H4 (cell line): ENCODE measurements around the gene TRIM52. TPM values are rescaled to one million over a fixed set of nuclear protein-coding genes. Genes with fewer than 3 reads are reported as not detected.
"Not testable (repeated sequence)": the region's sequence is repeated elsewhere in the genome, so short reads cannot be mapped to it uniquely, and the experiment has no call there.

ENCODE experiments used
- DNase-seq: peaks from one replicate; pipeline ENCODE4 v3.0.0-alpha.2; 2015; ENCODE audit warnings: low spot score
- total RNA-seq: library from RNA; depleted of rRNA; stranded (reverse); fragments of >200 nt; shearing (Covaris generic); gene quantifications from 2 replicates; pipeline ENCODE4 v1.2.3, GENCODE V29; 2014; rRNA removed

The TRIM52 gene
- 7.6 and 11.5 TPM in 2 replicates for total RNA-seq

DNA sequence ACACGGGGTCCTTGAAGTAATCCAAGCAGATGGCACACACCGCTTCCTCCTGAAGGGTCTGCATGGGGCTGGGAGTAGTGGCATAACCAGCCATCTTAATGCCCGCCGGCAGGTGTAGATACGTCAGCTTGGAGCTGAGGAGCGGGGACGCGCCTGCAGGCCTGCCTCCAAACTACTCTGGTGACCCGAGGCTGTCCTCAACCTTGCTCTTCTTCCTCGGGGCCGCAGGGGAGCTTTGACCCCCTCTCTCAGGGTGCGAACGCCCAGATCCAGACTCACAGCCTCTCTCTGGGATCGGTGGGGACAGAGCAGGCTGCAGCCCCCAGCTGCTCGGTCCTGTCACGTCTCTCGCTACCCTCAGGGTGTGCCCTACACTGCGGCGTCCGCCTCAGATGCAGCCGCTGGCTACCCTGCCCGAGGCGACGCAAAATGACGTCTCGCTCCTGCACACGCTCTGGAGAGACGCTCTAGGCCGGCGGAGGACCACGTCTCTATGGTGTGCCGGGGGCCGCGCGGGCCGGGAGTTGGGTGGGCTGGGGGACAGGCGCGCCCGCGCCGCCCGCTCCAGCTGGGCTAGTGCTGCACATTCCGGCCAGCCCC lies at the start of gene TRIM52:
TRIM52 (minus strand) TSS at position 424 of the 600 bp plus-strand sequence; CDS start at position 94, 330 bp downstream.
- DNase-seq = peak; percentile 94

DNA sequence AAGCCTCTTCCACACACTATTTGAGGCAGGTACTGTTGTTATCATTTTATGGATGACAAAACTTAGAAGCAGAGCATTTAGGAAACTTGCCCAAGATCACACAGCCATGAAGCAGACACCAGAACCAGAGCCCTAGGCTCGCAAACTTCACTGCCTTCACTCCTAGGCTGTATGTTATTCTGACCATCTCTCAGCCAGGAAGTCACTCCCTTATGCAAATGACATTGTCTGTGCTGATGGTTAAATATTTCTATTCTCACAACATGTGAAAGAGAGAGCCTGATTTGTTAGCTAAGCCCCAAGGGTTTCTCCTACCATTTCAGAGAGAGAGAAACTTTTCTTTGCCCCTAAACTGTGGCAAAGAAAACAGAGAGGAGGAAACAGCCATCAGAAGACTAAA lies 26.4 kb upstream of the TRIM52 start:
- not testable (repeated sequence) for DNase-seq

DNA sequence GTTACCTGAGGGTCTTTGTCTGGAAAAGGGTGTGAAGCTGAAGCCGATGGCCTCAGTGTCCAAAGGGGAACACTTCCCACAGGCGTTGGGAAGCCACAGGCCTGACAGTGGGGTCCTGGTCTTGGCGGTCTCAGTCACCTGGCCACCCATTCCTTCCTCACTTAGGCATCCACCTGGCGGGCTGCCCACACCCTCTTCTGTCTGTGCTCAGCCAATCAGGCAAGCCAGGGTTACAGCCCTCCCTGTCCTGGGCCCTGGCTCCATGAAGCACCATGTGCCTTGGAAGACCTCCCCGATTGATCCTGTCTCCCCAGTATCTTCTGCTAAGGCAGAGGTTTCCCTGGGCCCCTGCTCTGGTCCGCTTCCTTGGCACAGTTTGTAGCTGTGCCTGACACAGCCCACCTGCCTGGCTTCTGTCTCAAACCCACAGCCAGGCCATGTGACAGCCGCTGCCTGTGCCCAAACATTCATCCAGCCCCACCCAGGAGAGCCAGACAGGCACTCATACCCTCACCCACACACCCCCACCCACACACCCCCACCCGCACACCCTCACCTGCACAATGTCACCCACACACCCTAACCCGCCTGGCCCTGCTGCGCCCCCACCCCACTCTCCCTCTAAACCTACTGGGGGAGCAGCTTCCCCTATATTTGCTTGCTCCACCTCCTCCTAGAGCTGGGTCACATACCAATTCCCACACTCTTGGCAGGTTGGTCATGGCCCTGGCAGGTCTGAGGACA lies 25.2 kb upstream of the TRIM52 start:
- not testable (repeated sequence) for DNase-seq

GRCh38 chr5:181283841-181284755 lies 23.2 kb upstream of the TRIM52 start:
- not testable (repeated sequence) for DNase-seq

DNA sequence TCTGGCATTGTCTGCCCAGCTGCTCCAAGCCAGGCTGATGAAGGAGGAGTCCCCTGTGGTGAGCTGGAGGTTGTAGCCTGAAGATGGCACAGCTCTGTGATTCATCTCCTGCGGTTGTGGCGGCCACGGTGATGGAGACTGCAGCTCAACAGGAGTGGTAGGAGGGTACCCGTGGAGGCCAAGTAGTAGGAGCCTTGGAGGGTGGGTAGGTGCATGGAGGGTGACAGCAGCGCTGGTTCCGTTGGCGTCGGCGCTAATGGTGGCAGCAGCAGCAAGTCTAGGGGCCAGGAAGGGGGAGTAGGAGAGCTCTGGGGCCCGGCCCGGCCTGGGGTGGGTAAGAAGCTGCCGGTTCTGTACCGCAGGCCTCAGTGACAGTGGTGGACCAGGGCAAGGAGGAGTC lies 22.4 kb upstream of the TRIM52 start:
- peak; percentile 16 for DNase-seq

- no peak for DNase-seq
Measured at GRCh38 chr5:181282874-181283273, 21.9 kb upstream of the TRIM52 start.

DNA sequence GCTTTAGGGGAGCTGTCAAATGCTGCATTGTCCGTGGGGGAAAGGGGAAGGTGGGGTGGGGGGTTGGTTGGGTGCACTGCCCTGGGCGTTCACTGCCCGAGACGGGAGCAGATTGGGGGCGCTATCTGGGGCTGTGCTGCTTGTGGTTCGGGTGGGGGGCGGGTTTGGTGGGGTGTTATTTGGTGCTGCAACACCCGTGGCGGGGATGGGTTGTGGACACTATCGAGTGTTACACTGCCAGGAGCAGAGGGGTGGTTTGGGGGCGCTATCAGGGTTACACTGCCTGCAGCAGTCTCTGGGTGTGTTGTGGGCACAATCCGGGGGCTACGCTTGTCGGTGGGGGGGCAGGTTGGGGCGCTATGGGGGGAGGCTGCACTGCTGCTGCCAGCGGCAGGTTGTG lies 21.5 kb upstream of the TRIM52 start:
- not testable (repeated sequence) for DNase-seq

DNA sequence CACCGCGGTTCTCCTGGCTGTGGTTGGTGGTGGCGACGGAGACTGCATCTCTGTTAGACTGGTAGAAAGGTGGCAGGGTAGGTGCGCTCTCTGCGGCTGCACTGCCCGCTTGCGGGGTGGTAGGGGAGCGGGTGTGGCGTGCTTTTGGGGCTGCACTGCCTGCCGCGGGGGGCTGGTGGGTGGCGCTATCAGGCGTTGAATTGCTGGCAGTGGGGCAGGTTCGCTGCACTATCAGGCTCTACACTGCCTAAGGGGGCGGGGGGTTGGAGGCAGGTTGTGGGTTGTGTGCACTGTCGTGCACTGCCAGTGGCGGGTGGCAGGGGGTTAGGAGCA lies 21.0 kb upstream of the TRIM52 start:
- no peak for DNase-seq

GRCh38 chr5:181281077-181281983 lies 20.4 kb upstream of the TRIM52 start:
- peak; percentile 7 for DNase-seq

DNA sequence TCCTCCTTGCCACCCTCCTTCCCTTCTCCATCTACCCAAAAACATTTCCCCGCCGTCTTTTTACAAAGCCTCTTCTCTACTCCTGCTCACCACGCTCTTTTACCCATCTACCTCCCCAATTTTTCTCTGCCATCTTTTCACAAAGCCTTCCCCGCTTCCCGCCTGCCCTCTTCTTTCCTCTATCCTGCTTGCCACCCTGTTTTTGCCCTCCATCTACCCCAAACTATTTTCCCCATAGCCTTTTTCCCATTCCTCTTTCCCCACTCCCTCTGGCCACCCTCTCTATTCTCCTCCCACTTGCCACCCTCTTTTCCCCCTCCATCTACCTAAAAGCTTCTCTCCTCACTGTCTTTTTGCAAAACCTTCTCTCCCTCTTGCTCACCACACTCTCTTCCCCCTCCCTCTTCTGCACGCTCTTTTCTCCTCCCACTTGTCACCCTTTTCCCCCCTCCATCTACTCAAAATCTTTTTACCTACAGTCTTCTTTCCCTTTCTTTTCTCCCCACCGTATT lies 19.4 kb upstream of the TRIM52 start:
- DNase-seq = no peak

DNA sequence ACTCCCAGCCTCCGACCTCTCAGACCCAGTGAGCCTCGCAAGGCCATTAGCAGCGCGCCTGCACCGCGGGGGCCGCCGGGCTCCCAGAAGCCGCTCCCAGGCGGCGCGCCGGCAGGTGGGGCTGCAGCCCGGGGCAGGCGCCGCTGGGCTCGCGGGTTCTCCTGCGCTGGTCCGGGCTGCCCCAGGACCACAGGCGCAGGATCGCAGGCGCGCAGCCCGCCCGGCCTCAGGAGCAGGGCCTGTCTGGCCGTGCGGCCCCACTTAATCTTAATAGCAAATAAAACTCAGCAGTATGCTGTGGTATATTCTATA lies 12.4 kb upstream of the TRIM52 start:
- DNase-seq = not testable (repeated sequence)

DNA sequence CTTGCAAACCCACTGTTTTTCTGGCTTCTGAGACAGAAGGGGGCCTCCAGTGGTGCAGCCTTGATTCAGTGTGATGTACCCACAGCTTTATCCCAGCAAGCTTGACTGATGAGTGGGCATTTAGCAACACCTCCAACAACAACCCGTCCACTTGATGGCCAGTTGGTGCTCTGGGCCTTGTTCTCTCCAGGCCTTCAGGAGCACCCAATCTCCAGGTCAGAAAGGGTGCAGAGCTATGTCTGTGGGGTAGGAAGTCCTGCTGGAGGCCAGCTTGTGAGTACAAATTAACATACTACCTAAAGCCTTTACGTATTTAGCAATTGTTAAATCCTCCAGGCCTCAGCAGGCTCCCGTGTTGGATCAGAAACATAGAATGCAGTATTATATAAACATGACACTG lies 10.1 kb upstream of the TRIM52 start:
- DNase-seq = no peak

DNA sequence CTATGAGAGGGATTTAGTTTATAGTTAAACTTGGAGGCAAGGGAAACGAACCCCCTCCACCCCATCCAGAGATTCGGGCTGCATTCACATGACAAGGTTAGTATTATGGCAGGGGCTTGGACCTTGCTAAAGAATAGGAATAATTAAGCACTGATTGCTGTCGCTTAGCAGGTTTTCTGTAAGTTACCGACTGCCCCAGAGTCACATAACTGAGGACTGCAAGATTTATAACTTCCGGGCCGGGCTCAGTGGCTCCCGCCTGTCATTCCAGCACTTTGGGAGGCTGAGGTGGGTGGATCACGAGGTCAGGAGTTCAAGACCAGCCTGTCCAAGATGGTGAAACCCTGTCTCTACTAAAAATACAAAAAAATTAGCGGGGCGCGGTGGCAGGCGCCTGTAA lies 7.0 kb upstream of the TRIM52 start:
- DNase-seq = not testable (repeated sequence)

DNA sequence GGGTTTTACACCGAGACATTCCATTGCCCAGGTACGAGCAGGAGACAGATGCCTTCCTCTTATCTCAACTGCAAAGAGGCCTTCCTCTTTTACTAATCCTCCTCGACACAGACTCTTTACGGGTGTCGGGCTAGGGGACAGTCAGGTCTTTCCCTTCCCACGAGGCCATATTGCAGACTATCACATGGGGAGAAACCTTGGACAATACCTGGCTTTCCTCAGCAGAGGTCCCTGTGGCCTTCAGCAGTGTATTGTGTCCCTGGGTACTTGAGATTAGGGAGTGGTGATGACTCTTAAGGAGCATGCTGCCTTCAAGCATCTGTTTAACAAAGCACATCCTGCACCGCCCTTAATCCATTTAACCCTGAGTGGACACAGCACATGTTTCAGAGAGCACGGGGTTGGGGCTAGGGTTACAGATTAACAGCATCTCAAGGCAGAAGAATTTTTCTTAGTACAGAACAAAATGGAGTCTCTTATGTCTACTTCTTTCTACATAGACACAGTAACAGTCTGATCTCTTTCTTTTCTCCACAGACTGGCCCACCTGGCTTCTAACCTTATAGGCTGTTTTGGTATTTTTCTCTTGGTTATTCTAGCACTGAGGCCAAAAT lies 6.5 kb upstream of the TRIM52 start:
- not testable (repeated sequence) for DNase-seq

- DNase-seq = no peak
Measured at GRCh38 chr5:181265092-181265671, 4.2 kb upstream of the TRIM52 start.

DNA sequence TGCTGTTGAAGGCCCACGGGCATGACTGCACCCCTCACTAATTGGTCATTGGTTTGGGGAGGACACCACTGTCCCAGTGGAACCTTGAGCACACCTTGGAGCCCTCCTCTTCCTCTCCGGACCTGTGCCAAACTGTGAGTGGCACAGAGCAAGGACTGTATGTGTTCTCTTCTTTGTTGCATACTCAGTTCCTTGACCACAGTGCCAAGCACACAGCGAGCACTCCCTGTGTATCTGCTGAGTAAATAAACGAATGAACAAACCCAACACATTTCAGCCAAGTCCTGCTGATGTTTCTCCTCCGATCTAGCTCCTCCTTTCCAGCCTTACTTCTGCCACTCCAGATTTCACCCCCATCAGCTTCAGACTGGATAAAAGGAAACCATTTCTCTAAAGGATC lies 2.7 kb upstream of the TRIM52 start:
- no peak for DNase-seq

DNA sequence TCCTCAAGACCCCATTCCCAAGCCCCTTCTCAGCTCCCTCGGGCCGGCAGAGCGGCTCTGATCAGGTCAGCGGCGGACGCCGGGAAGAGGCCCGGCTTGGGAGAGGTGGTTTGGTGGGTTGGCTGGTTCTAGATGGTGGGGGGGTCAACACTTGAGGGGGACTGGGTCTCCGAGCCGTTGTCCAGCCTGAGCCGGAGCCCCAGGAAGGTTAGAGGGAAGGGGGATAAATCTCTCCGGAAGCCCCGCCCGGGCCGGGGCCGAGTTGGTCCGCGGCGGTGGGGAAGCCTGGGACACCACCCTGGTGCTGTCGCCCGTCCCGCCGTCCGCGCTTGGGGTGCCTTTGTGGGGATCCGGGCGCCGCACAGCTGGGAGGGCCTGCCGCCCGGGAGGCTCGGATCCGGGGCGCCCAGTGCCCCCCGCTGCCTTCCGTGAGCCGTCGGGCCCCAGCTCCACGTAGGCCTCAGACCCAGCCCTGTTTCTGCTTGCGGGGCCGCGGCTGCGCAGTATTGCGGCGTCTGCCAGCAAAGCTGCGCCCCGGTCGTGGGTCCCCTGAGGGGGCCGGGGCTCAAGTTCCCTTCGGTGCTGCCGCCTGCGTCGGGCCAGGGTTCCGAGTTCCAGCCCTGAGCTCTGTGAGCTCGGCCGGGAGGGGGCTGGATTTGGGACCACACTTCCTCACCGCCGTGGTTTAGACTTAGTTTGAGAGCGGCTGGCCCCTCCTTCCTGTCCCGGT lies 542 bp upstream of the TRIM52 start:
- DNase-seq = peak; percentile 77

DNA sequence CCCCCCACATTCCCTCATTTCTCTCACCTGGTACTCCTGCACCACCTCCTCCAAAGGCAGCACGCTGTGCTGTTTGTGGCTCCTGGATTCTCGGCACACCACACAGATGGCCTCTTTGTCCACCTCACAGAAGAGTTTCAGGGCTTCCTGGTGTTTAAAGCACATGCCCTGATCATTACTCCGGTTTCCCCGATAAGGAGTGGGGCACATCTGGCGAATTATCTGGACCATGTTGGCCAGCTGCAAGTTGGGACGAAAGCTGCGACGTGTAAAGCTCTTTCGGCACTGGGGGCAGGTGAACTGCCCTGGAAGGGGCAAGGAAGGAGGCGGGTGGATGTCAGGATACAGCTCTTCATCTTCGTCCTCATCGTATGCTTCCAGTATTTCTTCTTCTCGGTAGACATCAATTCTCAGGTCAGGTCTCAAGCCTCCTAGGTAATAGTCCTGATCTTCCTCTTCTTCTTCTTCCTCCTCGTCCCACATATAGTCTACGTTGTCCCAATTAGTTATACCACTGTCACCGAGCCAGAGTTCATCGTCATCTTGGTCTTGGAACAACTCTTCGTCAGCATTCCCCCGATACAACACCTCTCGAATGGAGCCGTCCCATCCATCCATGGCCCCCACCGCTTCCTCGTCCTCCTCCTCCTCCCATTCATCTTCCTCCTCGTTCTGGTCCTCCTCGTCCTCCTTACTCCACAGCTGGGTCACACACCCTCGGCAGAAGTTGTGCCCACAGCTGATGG lies 796 bp downstream of the TRIM52 start:
- DNase-seq = no peak

- DNase-seq = no peak
Measured at GRCh38 chr5:181259283-181259682, 1.7 kb downstream of the TRIM52 start.
